Umbilical cord (tissue), 2 donors: ENCODE data around the gene SLC30A2. TPM values are rescaled to one million over a fixed set of nuclear protein-coding genes. Genes with fewer than 3 reads are reported as not detected.
A peak's percentile ranks its signal among the peaks of the same experiment; 100 is the strongest.

Experiments used
- DNase-seq: peaks from one replicate; pipeline ENCODE4 v3.0.0-alpha.2; 2015; ENCODE audit warnings: low spot score
- total RNA-seq: library from RNA; depleted of rRNA; stranded (reverse); fragments of >200 nt; gene quantifications from one replicate; pipeline ENCODE4 v1.2.3, GENCODE V29; 2014; ENCODE audit warnings: low replicate concordance; ENCODE audit not compliant: insufficient read depth

Gene SLC30A2
- total RNA-seq, 1 donor from 2014 or later: 1.2 TPM

DNA sequence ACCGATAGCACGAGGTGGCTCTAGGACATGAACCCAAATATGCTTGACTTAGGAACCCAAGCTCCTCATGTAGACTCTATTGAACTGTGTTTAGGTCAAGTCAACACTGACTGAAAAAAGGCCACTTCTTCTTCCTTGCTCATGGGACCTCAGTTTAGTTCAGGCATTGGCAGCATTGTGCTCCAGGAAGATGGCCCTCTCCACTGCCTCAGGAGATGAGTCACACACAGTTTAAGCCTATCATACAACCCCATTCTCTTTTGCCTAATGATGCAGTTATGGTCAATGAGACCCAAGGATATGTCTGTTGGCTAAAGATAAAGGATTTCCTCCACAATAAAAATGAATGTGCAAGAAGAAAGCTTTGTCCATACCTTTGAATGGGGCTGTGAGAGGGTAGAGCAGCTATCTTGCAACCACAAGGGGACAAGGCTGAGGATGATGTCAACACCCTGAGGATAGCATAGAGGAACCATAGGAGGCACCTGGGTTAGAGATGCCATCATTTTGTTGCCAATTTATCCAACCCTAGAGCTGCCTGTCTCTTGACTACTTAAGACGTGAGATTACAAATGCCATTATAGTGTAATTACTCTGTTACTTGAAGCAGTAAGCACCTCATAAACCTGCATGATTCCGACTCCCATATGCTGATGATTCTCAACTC lies 24.5 kb upstream of the SLC30A2 start:
- DNase-seq: no peak

- no peak for DNase-seq
Measured at GRCh38 chr1:26069941-26070295, 24.0 kb upstream of the SLC30A2 start.

- peak; percentile 31 for DNase-seq
Measured at GRCh38 chr1:26067432-26067911, 21.6 kb upstream of the SLC30A2 start, which contains the start of gene TRIM63. TRIM63 (minus strand) TSS chr1:26067630; CDS start chr1:26067494, 136 bp downstream.

DNA sequence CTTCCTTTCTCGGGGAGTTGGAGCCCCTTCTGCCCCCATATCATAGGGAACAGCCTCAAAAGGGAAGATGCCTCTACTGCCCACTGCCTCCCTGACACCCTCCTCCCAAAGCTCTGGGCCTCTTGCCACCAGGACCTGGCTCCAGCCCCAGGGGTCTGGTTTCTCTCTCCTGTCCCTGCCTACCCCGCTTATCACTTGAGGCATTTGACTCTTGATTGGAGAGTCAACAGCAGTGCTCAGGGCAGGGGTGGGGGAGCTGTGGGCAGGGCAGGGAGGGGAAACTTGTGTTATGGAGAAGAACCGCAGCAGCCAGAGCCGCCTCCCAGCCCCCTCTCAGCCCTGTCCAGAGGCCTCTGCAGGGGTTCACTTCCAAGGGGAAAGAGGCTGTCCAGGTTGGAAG lies 20.9 kb upstream of the SLC30A2 start:
- peak; percentile 79 for DNase-seq

- no peak for DNase-seq
Measured at GRCh38 chr1:26066160-26066559, 20.2 kb upstream of the SLC30A2 start.

- DNase-seq: no peak
Measured at GRCh38 chr1:26064553-26064952, 18.6 kb upstream of the SLC30A2 start.

DNA sequence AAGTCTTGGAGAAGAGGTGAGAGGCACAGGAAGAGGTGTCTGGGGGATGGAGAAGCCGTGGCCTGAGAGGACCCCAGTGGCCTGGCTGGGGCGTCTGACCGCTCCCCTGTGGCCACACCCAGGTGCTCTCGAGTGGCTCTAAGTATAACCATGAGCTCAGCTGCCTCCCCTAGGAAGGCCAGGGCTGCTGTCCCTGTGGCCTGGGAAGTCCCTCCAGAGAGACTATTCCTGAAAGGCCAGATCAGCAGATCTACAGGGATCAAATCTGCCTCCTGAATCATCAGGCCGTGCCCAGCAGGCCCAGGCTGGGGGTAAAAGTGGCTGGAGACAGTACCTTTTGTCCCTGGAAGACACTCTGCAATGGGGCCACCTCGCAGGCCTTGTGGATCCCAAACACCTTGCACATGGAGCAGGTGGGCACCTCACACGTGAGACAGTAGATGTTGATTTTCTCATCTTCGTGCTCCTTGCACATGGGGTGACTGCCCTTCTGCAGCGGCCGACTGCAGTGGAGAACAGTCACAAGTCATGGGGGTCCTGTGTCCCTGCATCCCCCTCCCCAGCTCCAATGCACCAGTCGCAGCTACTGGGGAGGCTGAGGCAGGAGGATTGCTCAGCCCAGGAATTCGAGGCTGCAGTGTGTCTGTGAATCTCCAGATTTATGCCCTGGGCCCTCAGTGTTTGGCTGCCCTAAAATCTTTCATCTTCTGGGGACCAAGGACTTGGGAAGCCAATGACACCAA lies 15.1 kb upstream of the SLC30A2 start:
- no peak for DNase-seq

DNA sequence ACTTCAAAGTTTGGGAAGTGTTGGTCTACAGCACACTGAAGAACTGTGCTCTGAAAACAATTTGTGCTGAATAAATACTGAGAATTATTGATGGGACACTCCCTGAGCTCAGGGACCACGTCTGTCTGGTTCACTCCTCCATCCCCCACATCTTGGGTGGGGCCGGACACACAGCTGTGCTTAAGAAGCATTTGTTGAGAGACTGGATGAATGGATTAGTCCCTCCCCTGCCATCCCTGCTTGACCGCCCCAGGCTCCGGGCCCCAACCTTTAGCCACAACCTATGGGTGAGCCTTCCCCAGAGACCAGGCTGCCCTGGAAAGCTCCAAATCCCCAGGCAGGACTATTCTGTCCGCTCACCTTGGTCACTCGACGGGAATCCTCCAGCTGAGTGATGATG lies 14.0 kb upstream of the SLC30A2 start:
- no peak for DNase-seq

- DNase-seq: no peak
Measured at GRCh38 chr1:26058052-26058595, 12.2 kb upstream of the SLC30A2 start.

- DNase-seq: no peak
Measured at GRCh38 chr1:26057189-26057588, 11.3 kb upstream of the SLC30A2 start.

DNA sequence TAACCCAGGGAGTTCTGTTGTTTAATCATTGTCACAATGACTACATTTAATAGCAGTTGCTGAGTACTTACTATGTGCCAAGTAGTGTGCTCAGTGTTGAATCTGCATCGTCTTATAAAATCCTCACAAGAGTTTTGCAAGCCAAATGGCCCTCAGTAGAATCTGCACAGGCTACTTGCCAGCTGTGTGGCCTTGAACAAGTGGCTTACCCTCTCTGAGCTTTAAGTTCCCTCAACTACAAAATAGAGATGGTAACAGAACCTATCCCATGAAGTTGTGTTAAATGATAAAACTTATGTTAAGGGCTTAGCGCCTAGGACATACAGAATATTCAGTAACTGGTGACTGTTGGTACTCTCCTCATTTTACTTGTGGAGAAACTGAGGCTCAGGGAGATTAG lies 9.1 kb upstream of the SLC30A2 start:
- DNase-seq: no peak

DNA sequence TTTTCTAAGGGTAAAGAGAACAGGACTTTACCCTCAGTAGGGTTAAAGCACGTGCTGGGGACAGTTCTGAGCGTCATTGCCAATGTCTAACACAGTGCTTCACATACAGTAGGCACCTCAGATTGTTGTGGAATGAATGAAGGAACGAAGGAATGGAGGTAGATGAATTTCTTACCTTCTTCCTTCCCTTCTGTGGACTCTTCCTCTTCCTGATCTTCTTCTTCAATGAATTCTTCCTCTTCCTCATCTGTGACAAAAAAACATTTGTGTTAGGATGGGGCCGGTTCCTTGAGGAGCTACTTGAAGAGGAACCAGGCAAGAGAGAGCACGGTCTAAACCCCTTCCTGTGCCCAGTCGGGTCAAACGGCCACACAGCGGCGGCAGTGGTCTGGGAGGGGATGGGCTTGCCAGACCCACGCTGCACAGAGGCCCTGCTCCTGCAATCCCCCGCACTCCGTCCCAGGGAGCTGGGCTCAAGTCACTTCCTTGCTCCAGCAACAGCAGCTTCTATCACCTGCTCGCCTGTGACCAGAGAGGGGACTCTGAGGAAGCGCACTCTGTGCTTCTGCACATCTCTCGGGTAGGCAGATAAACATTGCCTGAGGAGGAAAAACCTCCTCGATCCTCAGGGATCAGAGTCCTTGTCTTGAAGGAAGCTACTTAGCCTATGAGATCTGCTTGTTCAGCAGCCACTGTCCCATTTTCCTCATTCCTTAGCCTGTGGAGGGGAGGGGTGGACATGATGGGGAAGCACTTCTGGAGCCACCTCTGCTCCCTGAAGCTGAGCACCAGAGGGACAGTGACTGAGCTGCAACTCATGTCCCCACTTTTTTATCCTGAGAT lies 8.0 kb upstream of the SLC30A2 start:
- DNase-seq: no peak

GRCh38 chr1:26050248-26050640 lies 4.3 kb upstream of the SLC30A2 start:
- DNase-seq: no peak

GRCh38 chr1:26049531-26050247 lies 3.8 kb upstream of the SLC30A2 start:
- DNase-seq: no peak

- no peak for DNase-seq
Measured at GRCh38 chr1:26047278-26047874, 1.5 kb upstream of the SLC30A2 start.

DNA sequence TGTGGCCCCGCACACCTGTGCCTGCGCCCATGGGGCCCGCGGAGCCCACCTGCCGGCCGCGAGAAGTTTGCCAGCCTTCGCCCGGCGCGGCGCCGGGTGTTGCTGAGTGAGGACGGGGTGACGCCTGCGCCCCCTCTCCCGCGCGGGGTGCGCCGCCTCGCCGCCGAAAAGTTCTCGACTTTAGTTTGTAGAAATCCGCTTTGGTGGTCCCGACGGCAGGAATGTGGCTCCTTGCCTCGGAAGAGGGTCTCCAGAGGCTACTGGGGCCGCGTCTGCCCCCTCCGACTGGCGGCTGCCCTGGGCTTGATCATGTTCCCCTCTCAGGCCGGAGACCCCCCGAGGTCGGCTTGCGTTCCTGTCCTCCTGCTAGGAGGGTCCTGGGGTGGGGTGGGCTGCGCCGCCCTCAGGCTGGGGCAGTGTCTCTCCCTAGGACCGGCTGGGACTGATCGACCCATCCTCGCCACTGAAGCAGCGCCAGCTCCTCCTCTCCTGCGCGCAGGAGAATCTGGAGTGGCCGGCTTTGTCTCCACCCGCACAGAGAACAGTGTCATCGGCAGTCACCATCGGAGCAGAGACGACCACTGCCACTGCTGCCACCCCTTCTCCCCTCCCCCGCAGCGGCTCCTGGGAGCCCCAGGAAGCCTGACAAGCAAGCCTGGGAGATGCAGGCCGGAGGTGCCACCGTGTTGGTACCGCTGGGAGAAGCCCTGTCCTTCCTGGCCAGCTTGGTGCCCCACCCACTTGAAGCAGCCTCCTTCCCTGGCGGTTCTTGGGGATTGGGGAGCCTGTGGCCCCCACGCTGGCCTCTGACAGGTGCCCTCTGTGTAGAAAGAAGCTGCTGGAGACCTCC lies 553 bp upstream of the SLC30A2 start:
- no peak for DNase-seq

- DNase-seq: no peak
Measured at GRCh38 chr1:26044971-26045721, 772 bp downstream of the SLC30A2 start.

DNA sequence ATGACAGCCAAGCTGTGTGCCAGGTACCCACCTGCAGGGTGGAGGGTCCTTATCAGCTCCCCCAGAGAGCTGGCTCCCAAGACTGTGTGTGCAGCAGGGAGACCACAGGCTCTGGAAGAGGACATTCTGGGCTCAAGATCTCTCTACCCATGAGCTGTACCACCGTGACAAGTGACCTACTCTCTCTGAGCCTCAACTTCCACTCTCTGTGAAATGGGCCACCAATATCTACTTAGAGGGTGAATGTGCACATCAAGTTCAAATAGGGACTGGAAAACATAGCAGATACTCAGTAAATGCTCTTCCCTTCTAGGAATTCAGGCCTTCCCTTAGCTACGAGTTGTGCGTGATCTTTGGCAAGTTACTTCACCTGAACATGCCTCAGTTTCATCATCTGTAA lies 1.5 kb downstream of the SLC30A2 start:
- DNase-seq: no peak

GRCh38 chr1:26043765-26044164 lies 2.2 kb downstream of the SLC30A2 start:
- DNase-seq: no peak
